CD14-positive monocyte (primary cell): ENCODE data around the gene COQ8B. TPM values are rescaled to one million over a fixed set of nuclear protein-coding genes. Genes with fewer than 3 reads are reported as not detected.

ENCODE experiments used
- DNase-seq, 3 donors: peaks; one replicate each; pipeline ENCODE4 v3.0.0-alpha.2; 2011 to 2022
- H2AFZ ChIP-seq: 2 replicates; pipeline ENCODE4 v1.6.0; 2012; ENCODE audit warnings: mild to moderate bottlenecking, low read depth, low read length, inconsistent platforms; ENCODE audit not compliant: insufficient read depth, poor library complexity, severe bottlenecking
- H3K27ac ChIP-seq, 2 donors: 1 replicate in 1 of 2; 2 replicates in 1 of 2; pipeline ENCODE4 v1.5.1; 2012 to 2013; ENCODE audit warnings: low read length in 2 of 2, control low read depth in 1 of 2, inconsistent platforms in 1 of 2, low read depth in 1 of 2, mild to moderate bottlenecking in 1 of 2
- H3K27me3 ChIP-seq, 2 donors: one replicate each; pipeline versions ENCODE4 v1.6.0 to v1.6.1; 2011 to 2013; ENCODE audit warnings: low read length in 2 of 2; ENCODE audit not compliant: control insufficient read depth in 2 of 2, insufficient read depth in 2 of 2
- H3K36me3 ChIP-seq, 2 donors: replicated peaks in 1 of 2; 1 replicate in 1 of 2; 2 replicates in 1 of 2; pipeline versions ENCODE4 v1.5.1 to v1.6.1; 2012 to 2013; ENCODE audit warnings: low read length in 2 of 2, control low read depth in 1 of 2, inconsistent platforms in 1 of 2, mild to moderate bottlenecking in 1 of 2; ENCODE audit not compliant: insufficient read depth in 2 of 2, control insufficient read depth in 1 of 2
- H3K4me1 ChIP-seq, 2 donors: 1 replicate in 1 of 2; 2 replicates in 1 of 2; pipeline versions ENCODE4 v1.5.1 to v1.6.1; 2012 to 2013; ENCODE audit warnings: low read length in 2 of 2, control low read depth in 1 of 2, inconsistent platforms in 1 of 2, mild to moderate bottlenecking in 1 of 2, moderate library complexity in 1 of 2; ENCODE audit not compliant: insufficient read depth in 2 of 2, control insufficient read depth in 1 of 2
- H3K4me2 ChIP-seq: replicated peaks from 2 replicates; pipeline ENCODE3; 2012; ENCODE audit warnings: low read length, moderate library complexity, mild to moderate bottlenecking; ENCODE audit not compliant: poor library complexity, severe bottlenecking; ENCODE audit errors: extremely low read depth
- H3K4me3 ChIP-seq, 3 experiments: fragments of 200-600 bp in 1 of 3; sonication (generic) in 1 of 3; replicated peaks in 1 of 3; 1 replicate in 2 of 3; 2 replicates in 1 of 3; pipeline ENCODE4 v1.5.1; 2011 to 2013; ENCODE audit warnings: low read length in 3 of 3, mild to moderate bottlenecking in 3 of 3, control low read depth in 2 of 3, low read depth in 2 of 3, inconsistent platforms in 1 of 3, moderate library complexity in 1 of 3
- H3K79me2 ChIP-seq: 2 replicates; pipeline ENCODE4 v1.6.0; 2012; ENCODE audit warnings: mild to moderate bottlenecking, control low read depth, inconsistent platforms, low read length, moderate library complexity; ENCODE audit not compliant: insufficient read depth
- H3K9ac ChIP-seq: 2 replicates; pipeline ENCODE4 v1.6.0; 2017; ENCODE audit warnings: low read length, mild to moderate bottlenecking; ENCODE audit not compliant: insufficient read depth, poor library complexity, severe bottlenecking
- H3K9me3 ChIP-seq, 2 donors: replicated peaks in 1 of 2; 1 replicate in 1 of 2; 2 replicates in 1 of 2; pipeline versions ENCODE4 v1.5.1 to v1.6.1; 2012 to 2013; ENCODE audit warnings: low read length in 2 of 2, control low read depth in 1 of 2; ENCODE audit not compliant: control insufficient read depth in 1 of 2, insufficient read depth in 1 of 2
- H4K20me1 ChIP-seq: 2 replicates; pipeline ENCODE4 v1.6.0; 2012; ENCODE audit warnings: mild to moderate bottlenecking, low read length, control low read depth, moderate library complexity; ENCODE audit not compliant: insufficient read depth
- H3K27ac Mint-ChIP-seq, 7 donors: one replicate each; pipeline ENCODE4 v1.8.0; 2020; ENCODE audit warnings: mild to moderate bottlenecking in 7 of 7, mixed read lengths in 7 of 7, moderate library complexity in 6 of 7, inconsistent platforms in 2 of 7
- H3K27me3 Mint-ChIP-seq, 3 donors: one replicate each; pipeline ENCODE4 v1.8.0; 2021 to 2022; ENCODE audit warnings: low read depth in 3 of 3, mild to moderate bottlenecking in 3 of 3, mixed read lengths in 3 of 3, moderate library complexity in 3 of 3, inconsistent platforms in 1 of 3
- H3K36me3 Mint-ChIP-seq, 2 donors: one replicate each; pipeline ENCODE4 v1.8.0; 2020; ENCODE audit warnings: mixed read lengths in 2 of 2, inconsistent platforms in 1 of 2, mild to moderate bottlenecking in 1 of 2
- H3K4me1 Mint-ChIP-seq: one replicate; pipeline ENCODE4 v1.8.0; 2020; ENCODE audit warnings: mild to moderate bottlenecking, mixed read lengths
- H3K4me3 Mint-ChIP-seq, 2 donors: one replicate each; pipeline ENCODE4 v1.8.0; 2020; ENCODE audit warnings: mild to moderate bottlenecking in 2 of 2, mixed read lengths in 2 of 2, moderate library complexity in 1 of 2
- H3K9me3 Mint-ChIP-seq, 7 donors: one replicate each; pipeline ENCODE4 v1.8.0; 2020 to 2022; ENCODE audit warnings: mixed read lengths in 7 of 7, mild to moderate bottlenecking in 6 of 7, moderate library complexity in 6 of 7, inconsistent platforms in 2 of 7
- WGBS: methylation state at CpG from one replicate; pipeline ENCODE4 v1.1.5; 2013; ENCODE audit warnings: missing lambda C conversion rate; ENCODE audit not compliant: insufficient coverage; 5-methylcytosine and 5-hydroxymethylcytosine counted together
- intact Hi-C, 2 donors: fragments of 100-400 bp; cut with micrococcal nuclease; formaldehyde crosslinking; loops; one replicate each; pipeline versions ENCODE4 v1.15.0 to v1.15.1; 2023
- polyA plus RNA-seq, 3 donors: library from polyadenylated mRNA; depleted of rRNA in 1 of 3; unstranded in 2 of 3; stranded (reverse) in 1 of 3; fragments of 300-500 nt in 2 of 3; fragments of >200 nt in 1 of 3; fragmentation: Illumina TruSeq in 2 of 3; gene quantifications; 1 replicate in 2 of 3; 2 replicates in 1 of 3; pipeline ENCODE4 v1.2.3, GENCODE V29; 2012 to 2021
- TF ChIP-seq, protein P1 (sequence below): fragments of 200-600 bp; IDR thresholded peaks from one replicate; pipeline ENCODE4 v1.8.0; 2022; ENCODE audit warnings: antibody characterized with exemption, mild to moderate bottlenecking

The COQ8B gene
- polyA plus RNA-seq, 3 donors, result 16.0 to 44.0 (median 23.4) TPM

GRCh38 chr19:40681039-40681438 is 35.6 kb downstream of the COQ8B start:
- Mint-ChIP-seq H3K27ac (no peak overlapping the region), H3K4me3 (no peak overlapping the region), H3K4me1 (no peaks in the 10 kb centered on the region), H3K27me3 (peaks cover 0 to 1% (median 0%) of the 10 kb centered on the region in 3 donors), H3K36me3 (peaks cover 35 to 46% of the 10 kb centered on the region in 2 donors), H3K9me3 (peaks cover 0 to 4% (median 0%) of the 10 kb centered on the region in 7 donors)
- Histone ChIP-seq H3K9me3 (no peaks in the 10 kb centered on the region), H3K79me2 (no peaks in the 10 kb centered on the region), H3K27ac (no peak overlapping the region), H4K20me1 (no peaks in the 10 kb centered on the region), H3K9ac (no peak overlapping the region), H3K4me2 (no peak overlapping the region), H3K4me1 (no peaks in the 10 kb centered on the region), H3K36me3 (peaks cover 5 to 10% of the 10 kb centered on the region in 2 donors), H2AFZ (no peak overlapping the region), H3K4me3 (no peak overlapping the region), H3K27me3 (no peaks in the 10 kb centered on the region)
- DNase-seq, result no peak
- intact Hi-C loops, result no loop called here
- TF ChIP-seq, protein P1, sequence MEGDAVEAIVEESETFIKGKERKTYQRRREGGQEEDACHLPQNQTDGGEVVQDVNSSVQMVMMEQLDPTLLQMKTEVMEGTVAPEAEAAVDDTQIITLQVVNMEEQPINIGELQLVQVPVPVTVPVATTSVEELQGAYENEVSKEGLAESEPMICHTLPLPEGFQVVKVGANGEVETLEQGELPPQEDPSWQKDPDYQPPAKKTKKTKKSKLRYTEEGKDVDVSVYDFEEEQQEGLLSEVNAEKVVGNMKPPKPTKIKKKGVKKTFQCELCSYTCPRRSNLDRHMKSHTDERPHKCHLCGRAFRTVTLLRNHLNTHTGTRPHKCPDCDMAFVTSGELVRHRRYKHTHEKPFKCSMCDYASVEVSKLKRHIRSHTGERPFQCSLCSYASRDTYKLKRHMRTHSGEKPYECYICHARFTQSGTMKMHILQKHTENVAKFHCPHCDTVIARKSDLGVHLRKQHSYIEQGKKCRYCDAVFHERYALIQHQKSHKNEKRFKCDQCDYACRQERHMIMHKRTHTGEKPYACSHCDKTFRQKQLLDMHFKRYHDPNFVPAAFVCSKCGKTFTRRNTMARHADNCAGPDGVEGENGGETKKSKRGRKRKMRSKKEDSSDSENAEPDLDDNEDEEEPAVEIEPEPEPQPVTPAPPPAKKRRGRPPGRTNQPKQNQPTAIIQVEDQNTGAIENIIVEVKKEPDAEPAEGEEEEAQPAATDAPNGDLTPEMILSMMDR, result no peak
- 71% methylated on average over 4 of the region's 4 CpGs for WGBS

GRCh38 chr19:40677156-40677555 is 39.5 kb downstream of the COQ8B start:
- Mint-ChIP-seq H3K27ac (no peak overlapping the region), H3K4me1 (no peaks in the 10 kb centered on the region)
- H3K4me2 ChIP-seq, result no peak overlapping the region

More at GRCh38 chr19:40677156-40677555, 39.5 kb downstream of the COQ8B start:
- no peak overlapping the region for H3K9ac ChIP-seq
- no peaks in the 10 kb centered on the region for H3K9me3 ChIP-seq
- H3K27me3 Mint-ChIP-seq, result no peaks in the 10 kb centered on the region
- no peak overlapping the region for H3K27ac ChIP-seq
- 99% methylated on average over 22 of the region's 23 CpGs for whole genome bisulfite sequencing
- no peaks in the 10 kb centered on the region for H3K79me2 ChIP-seq
- H3K27me3 ChIP-seq, result no peaks in the 10 kb centered on the region
- no peak for DNase-seq
- H3K4me3 Mint-ChIP-seq, result no peak overlapping the region
- peaks cover 12 to 26% of the 10 kb centered on the region in 2 donors for H3K36me3 ChIP-seq
- no peaks in the 10 kb centered on the region for H3K9me3 Mint-ChIP-seq
- H3K4me3 ChIP-seq, result no peak overlapping the region
- no peaks in the 10 kb centered on the region for H3K4me1 ChIP-seq
- H2AFZ ChIP-seq, result no peak overlapping the region
- intact Hi-C loops, result no loop called here
- peaks cover 23 to 27% of the 10 kb centered on the region in 2 donors for H3K36me3 Mint-ChIP-seq
- TF ChIP-seq, protein P1, result no peak
- no peaks in the 10 kb centered on the region for H4K20me1 ChIP-seq
